LNCaP clone FGC (cell line): ENCODE measurements around the gene ST6GALNAC4.

Experiments
- DNase-seq: peaks from one replicate; pipeline ENCODE4 v3.0.0-alpha.2; 2011; ENCODE audit warnings: low read depth
- H3K4me3 ChIP-seq: 2 replicates; pipeline ENCODE4 v1.5.1; 2011; ENCODE audit warnings: mild to moderate bottlenecking, low read depth, low read length, control low read depth
- TF ChIP-seq, protein P1 (sequence below): IDR thresholded peaks from 2 replicates; pipeline ENCODE4 v1.5.1; 2012; ENCODE audit warnings: mild to moderate bottlenecking; ENCODE audit not compliant: control insufficient read depth, insufficient read depth; ENCODE audit errors: extremely low read depth

The ST6GALNAC4 gene

DNA sequence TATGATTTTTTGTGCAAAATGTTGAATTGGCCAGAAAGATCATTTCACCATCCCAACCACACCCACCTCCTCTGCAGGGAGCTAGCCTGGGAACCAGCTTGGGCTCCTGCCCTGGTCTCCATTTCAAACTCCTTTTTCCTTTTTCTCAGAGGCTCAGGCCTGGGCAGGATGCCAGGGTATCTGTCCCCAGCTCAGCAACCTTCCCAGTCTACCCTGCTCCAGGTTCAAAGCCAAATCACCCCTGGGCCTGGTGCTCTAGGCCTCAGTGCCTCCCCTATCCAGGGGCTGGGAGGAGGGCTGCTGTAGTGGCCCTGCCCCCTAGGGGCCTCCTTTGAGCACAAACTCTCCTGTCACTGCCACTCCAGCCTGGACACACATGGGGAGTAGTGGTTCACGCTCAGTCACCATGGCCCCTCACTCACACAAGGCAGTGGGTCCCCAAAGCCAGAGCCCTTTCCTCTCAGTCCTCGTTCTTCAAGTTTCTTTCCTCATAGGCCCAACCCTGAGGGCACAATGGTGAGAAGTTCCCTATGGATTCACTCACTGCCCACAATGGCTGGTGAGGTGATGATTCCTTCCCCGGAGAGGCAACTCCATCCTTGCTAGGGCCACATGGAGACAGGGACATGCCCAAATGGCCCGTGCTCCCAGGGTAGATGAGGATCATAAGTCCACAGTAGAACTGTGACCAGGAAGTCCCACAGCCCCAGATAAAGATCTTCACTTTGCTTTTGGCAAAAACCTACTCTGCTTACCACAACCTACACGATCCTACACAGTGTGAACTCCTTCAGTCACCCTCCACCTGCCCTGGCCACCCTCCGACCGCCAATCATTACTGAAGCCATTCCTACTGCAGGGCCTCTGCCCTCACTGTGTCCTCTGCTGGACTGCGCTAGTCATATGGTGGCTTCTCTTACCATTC, 1.6 kb upstream of the ST6GALNAC4 start:
- H3K4me3 ChIP-seq, result no peak overlapping the region
- no peak for DNase-seq

DNA sequence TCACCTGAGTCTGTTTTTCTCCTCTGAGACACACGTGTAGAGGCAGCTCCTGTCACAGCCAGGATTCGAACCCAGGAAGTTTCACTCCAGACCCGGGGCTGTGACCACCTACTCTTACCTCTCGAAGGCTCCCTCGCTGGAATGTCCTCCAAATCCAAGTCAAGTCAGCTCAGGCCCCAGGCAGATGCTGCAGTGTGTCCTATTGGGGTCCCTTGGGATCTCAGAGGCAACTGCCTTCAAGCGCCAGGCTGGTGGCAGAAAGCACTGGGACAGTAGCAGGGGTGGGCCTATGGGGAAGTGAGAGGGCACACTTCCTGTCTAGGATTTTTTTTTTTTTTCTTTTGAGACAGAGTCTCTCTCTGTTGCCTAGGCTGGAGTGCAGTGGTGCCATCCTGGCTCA, 762 bp upstream of the ST6GALNAC4 start:
- no peak for DNase-seq
- TF ChIP-seq, protein P1, sequence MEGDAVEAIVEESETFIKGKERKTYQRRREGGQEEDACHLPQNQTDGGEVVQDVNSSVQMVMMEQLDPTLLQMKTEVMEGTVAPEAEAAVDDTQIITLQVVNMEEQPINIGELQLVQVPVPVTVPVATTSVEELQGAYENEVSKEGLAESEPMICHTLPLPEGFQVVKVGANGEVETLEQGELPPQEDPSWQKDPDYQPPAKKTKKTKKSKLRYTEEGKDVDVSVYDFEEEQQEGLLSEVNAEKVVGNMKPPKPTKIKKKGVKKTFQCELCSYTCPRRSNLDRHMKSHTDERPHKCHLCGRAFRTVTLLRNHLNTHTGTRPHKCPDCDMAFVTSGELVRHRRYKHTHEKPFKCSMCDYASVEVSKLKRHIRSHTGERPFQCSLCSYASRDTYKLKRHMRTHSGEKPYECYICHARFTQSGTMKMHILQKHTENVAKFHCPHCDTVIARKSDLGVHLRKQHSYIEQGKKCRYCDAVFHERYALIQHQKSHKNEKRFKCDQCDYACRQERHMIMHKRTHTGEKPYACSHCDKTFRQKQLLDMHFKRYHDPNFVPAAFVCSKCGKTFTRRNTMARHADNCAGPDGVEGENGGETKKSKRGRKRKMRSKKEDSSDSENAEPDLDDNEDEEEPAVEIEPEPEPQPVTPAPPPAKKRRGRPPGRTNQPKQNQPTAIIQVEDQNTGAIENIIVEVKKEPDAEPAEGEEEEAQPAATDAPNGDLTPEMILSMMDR, result no peak
- no peak overlapping the region for H3K4me3 ChIP-seq

More for the DNA sequence above, 1.6 kb upstream of the ST6GALNAC4 start:
- TF ChIP-seq, protein P1, result peak; percentile 19; the same call in 1 of the 2 replicates

DNA sequence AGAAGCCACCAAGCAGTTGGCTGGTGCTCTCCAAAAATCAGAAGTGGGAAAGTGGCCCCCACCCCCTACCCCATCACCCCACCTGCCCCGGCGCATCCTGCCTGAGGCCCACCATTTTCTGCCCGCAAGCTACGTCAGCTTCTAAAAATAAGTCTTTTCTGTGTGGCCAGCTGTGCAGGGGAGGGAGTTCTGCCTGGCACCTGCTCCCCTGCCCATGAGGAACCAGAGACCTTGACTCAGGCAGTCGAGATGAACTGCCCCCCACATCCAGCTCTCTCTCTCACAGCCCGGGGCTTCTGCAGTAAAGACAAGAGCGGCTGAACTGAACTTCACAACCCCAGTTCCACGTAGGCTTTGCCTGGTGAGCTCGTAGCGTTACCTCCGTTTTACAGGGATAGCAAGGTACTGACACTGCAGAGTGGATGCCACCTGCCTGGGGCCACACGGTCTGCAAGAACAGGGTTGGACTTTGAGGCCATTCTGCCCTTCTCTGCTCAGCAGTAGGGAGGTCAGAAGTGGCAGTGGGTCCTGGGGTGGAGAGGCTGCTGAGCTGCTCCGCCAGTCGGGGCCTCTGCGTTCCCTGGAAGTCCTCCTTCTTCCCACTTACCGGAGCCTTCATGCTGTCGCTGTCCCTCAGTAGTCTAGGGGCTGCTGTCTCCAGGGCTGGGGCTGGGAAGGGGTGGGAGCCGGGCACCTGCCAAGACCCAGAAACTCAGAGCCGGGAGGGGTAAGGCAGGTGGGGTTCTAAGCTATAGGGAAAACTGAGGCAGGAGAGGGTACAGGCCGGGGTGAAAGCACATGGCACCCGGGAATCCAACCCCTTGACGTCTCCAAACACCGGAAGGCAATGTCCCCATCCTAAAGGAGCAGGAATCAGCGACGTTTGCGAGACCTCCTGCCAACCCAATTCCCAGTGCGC, 781 bp downstream of the ST6GALNAC4 start:
- no peak for DNase-seq
- H3K4me3 ChIP-seq, result peak overlapping the region; percentile 67
- TF ChIP-seq, protein P1, result no peak

DNA sequence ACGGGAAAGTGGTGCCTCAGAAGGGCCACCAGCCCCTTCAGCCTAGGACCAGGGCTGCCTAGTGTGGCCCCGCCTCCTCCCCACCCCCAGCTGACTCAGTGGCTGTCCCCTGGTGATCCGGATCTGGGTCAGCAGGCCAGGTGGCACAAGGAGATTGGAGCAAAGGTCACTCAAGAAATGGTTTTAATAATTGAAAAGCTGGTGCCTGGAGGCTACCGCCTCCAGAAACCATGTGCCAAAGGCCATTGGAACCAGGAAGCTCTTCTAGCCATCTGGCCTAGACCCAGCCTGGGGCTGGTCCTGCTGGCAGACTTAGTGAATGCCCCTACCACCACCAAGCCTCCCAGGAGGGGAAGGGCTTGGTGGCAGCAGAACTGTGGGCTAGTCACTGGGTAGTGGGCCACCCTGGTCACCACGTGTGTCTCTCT, 1.5 kb downstream of the ST6GALNAC4 start:
- H3K4me3 ChIP-seq, result no peak overlapping the region
- TF ChIP-seq, protein P1, result no peak
- DNase-seq, result no peak

DNA sequence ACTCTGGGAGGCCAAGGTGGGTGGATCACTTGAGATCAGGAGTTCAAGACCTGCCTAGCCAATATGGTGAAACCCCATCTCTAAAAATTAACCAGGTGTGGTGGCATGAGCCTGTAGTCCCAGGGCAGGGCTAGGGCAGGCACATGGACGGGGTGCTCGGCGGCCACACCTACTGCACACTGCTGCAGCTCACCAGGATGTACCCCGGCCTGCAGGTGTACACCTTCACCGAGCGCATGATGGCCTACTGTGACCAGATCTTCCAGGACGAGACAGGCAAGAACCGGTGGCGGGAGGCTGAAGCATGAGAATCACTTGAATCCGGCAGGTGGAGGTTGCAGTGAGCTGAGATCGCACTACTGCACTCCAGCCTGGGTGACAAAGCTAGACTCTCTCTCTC, 3.2 kb downstream of the ST6GALNAC4 start:
- TF ChIP-seq, protein P1, result no peak
- DNase-seq, result no peak
- no peak overlapping the region for H3K4me3 ChIP-seq

DNA sequence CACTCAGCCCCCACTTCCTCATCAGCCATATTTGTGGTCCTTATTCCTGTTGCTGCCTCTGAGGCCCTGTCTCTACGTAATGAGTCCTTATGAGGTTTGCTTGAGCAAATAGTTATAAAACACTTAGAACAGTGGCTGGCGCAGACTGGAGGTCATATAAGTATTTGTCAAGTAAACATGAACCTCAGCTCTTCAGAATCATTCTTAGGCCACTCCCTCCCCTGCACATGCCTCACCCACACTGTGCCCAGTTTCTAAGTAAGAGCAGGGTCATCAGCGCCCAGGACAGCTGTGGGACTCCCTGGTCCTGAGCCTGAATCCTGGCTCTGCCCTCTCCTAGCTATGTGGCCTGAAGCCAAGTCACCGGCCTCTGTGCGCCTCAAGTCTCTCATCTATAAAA, 4.0 kb downstream of the ST6GALNAC4 start:
- peak; percentile 90 for DNase-seq
- TF ChIP-seq, protein P1, result no peak

More for the DNA sequence above, 4.0 kb downstream of the ST6GALNAC4 start:
- H3K4me3 ChIP-seq, result no peak overlapping the region
